ENCODE measurements around the gene CEP95. TPM values are rescaled to one million over a fixed set of nuclear protein-coding genes. Genes with fewer than 3 reads are reported as not detected.

CEP95 gene
- total RNA-seq, 4 donors from 2014 or later, result 34.8 to 100.0 (median 69.8) TPM

DNA sequence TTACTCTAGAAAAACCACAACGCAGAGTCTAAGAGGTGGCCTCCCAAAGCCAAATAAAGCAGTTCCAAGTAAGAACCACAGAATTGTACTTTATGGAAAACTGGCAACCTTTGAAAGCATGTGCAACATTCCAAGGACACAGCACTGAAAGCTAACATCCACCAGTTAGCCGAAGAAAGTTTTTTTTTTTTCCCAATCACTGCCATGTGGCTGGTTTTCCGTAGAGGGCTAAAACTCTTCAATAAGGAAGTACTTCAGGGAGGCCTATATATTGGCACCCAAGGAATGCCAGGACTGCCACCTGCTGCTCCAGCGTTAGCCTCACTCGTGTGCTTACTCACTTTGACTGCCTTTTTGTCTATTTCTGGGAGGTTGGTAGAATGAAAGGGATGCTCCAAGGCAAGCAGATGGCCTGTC, 25.2 kb downstream of the CEP95 start:
- Histone ChIP-seq H3K4me1 (no peaks in the 10 kb centered on the region), H3K4me3 (no peak overlapping the region), H3K27ac (no peak overlapping the region), H3K9me3 (no peaks in the 10 kb centered on the region), H3K27me3 (no peaks in the 10 kb centered on the region), H3K36me3 (no peaks in the 10 kb centered on the region)
- DNase-seq, result no peak
- intact Hi-C loops (cut with DNase I; ENCODE audit: low total_unique reads), result no loop called here
- no peak for TF ChIP-seq POLR2A (IDR thresholded peaks at IDR 0.05)
- TF ChIP-seq, protein P1, sequence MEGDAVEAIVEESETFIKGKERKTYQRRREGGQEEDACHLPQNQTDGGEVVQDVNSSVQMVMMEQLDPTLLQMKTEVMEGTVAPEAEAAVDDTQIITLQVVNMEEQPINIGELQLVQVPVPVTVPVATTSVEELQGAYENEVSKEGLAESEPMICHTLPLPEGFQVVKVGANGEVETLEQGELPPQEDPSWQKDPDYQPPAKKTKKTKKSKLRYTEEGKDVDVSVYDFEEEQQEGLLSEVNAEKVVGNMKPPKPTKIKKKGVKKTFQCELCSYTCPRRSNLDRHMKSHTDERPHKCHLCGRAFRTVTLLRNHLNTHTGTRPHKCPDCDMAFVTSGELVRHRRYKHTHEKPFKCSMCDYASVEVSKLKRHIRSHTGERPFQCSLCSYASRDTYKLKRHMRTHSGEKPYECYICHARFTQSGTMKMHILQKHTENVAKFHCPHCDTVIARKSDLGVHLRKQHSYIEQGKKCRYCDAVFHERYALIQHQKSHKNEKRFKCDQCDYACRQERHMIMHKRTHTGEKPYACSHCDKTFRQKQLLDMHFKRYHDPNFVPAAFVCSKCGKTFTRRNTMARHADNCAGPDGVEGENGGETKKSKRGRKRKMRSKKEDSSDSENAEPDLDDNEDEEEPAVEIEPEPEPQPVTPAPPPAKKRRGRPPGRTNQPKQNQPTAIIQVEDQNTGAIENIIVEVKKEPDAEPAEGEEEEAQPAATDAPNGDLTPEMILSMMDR (IDR thresholded peaks at IDR 0.05), result no peak

DNA sequence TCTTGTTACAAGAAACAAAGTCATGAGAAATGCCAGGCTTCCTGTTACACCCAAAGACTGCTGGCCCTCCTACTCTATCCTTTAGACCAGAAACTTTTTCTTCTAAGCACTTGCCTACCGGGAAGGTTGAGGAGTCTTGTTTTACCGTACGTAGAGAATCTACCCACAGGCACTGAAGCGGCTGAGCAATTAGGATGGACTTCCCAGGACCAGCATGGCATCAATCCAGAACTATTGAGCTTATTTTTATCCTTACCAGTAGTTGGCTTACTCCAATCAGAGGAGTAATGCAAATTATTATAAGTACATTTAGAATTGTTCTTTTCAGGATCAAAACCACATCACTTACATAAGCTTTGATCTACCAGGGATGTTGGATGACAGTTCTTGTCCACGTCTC, 25.6 kb downstream of the CEP95 start:
- Histone ChIP-seq H3K4me1 (no peaks in the 10 kb centered on the region), H3K4me3 (no peak overlapping the region), H3K36me3 (no peaks in the 10 kb centered on the region), H3K9me3 (no peaks in the 10 kb centered on the region), H3K27ac (no peak overlapping the region), H3K27me3 (no peaks in the 10 kb centered on the region)
- intact Hi-C loops (cut with DNase I; ENCODE audit: low total_unique reads), result no loop called here
- TF ChIP-seq POLR2A (IDR thresholded peaks at IDR 0.05), result no peak
- TF ChIP-seq, protein P1 (IDR thresholded peaks at IDR 0.05), result no peak
- no peak for DNase-seq

DNA sequence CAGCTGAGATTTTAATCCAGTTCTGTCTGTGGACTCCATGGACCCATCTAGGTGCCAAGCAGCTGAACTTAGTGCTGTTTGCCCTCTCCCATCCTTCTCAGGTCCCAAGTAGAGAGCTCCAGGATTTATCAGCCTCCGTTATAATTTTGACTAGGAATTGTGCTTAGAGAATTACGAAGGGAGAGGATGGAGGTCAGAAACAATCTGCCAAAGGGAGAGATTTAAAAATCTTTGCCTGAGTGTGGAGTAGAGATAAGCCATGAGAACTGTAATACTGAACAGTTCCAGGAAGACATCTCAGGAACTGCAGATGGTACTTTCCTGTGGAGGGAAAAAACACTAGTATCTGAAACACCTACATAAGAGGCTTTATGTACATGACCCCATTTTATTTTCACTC, 27.0 kb downstream of the CEP95 start:
- Histone ChIP-seq H3K36me3 (no peaks in the 10 kb centered on the region), H3K9me3 (no peaks in the 10 kb centered on the region), H3K27ac (no peak overlapping the region), H3K4me1 (no peaks in the 10 kb centered on the region), H3K4me3 (no peak overlapping the region), H3K27me3 (no peaks in the 10 kb centered on the region)
- no peak for TF ChIP-seq POLR2A (IDR thresholded peaks at IDR 0.05)
- TF ChIP-seq, protein P1 (IDR thresholded peaks at IDR 0.05), result no peak
- DNase-seq, result no peak
- intact Hi-C loops (cut with DNase I; ENCODE audit: low total_unique reads), result no loop called here

DNA sequence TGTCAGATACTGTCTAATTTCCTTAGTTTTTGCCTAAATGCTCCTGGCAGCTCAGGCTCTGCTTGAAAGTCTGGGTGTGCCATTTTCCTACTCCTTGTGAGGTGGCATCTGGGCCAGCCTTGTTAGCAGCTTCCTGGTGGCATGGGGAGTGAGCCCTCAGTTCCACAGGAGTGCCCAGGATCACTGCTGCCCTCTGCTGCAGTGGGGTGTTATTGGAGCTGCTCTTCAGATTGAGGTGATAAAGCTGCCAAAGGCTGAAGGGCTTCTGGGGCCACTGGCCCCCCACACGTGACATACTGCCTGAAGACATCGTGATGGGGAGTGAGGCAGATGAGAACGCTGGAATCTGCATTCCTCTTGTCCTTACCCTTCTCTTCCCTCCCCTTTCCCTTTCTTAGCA, 27.4 kb downstream of the CEP95 start:
- no peaks in the 10 kb centered on the region for H3K27me3 ChIP-seq
- H3K27ac ChIP-seq, result no peak overlapping the region
- no peak for DNase-seq
- intact Hi-C loops (cut with DNase I; ENCODE audit: low total_unique reads), result no loop called here
- H3K4me1 ChIP-seq, result no peaks in the 10 kb centered on the region
- H3K9me3 ChIP-seq, result no peaks in the 10 kb centered on the region
- H3K36me3 ChIP-seq, result no peaks in the 10 kb centered on the region
- no peak for TF ChIP-seq POLR2A (IDR thresholded peaks at IDR 0.05)
- TF ChIP-seq, protein P1 (IDR thresholded peaks at IDR 0.05), result no peak
- no peak overlapping the region for H3K4me3 ChIP-seq

DNA sequence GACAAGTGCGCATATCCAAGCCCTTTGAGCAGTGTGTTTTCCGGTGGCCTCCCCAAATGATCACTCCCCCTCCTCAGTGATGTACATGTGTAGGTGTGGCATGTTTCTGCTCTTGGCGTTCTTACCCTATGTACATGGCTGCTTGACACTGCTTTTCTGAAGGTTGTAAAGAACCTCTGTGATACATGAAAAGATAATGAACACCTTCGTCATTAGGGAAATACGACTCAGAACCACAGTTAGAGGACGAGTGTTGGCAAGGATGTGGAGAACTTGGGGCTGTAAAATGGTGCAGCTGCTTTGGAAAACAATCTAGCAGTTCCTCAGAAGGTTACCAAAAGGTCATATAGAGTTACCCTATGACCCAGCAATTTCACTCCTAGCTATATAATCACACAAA, 28.6 kb downstream of the CEP95 start:
- no peak for DNase-seq
- no peaks in the 10 kb centered on the region for H3K27me3 ChIP-seq
- no peaks in the 10 kb centered on the region for H3K4me1 ChIP-seq
- no peaks in the 10 kb centered on the region for H3K36me3 ChIP-seq
- H3K4me3 ChIP-seq, result no peak overlapping the region
- intact Hi-C loops (cut with DNase I; ENCODE audit: low total_unique reads), result no loop called here
- H3K9me3 ChIP-seq, result no peaks in the 10 kb centered on the region
- TF ChIP-seq, protein P1 (IDR thresholded peaks at IDR 0.05), result no peak
- no peak for TF ChIP-seq POLR2A (IDR thresholded peaks at IDR 0.05)
- H3K27ac ChIP-seq, result no peak overlapping the region
